GM10248 (cell line): ENCODE results near the gene NTSR1.

Experiments
- CTCF ChIA-PET: fragments of 300-600 bp; sonication (Branson Sonifier 250); formaldehyde crosslinking; extraction: SDS; loops from one replicate; lab custom pipeline; 2021; ENCODE audit warnings: antibody characterized with exemption; lab: Yijun Ruan, JAX
- POLR2A ChIA-PET: fragments of 350-650 bp; sonication (Branson Sonifier 250); formaldehyde crosslinking; extraction: SDS; loops from one replicate; lab custom pipeline; 2020; ENCODE audit warnings: antibody characterized with exemption; lab: Yijun Ruan, JAX
- DNase-seq: peaks from one replicate; pipeline ENCODE4 v3.0.0; 2012; ENCODE audit errors: extremely low spot score
- TF ChIP-seq, protein P1 (sequence below): IDR thresholded peaks from 2 replicates; pipeline ENCODE4 v1.5.1; 2012; ENCODE audit warnings: mild to moderate bottlenecking, low read depth; ENCODE audit errors: extremely low read depth, missing control alignments, control extremely low read depth

NTSR1 gene

GRCh38 chr20:62710886-62711702, 2.5 kb downstream of the NTSR1 start:
- POLR2A ChIA-PET: interaction anchor here (0.6 kb wide), 1 partner anchor 28 kb away, joined by 4 read pairs; no protein-coding TSS in a partner anchor
- CTCF ChIA-PET: interaction anchor here (1.1 to 1.6 kb wide), 3 partner anchors 9 to 54 kb away, joined by 3 read pairs; no protein-coding TSS in a partner anchor
- TF ChIP-seq, protein P1, sequence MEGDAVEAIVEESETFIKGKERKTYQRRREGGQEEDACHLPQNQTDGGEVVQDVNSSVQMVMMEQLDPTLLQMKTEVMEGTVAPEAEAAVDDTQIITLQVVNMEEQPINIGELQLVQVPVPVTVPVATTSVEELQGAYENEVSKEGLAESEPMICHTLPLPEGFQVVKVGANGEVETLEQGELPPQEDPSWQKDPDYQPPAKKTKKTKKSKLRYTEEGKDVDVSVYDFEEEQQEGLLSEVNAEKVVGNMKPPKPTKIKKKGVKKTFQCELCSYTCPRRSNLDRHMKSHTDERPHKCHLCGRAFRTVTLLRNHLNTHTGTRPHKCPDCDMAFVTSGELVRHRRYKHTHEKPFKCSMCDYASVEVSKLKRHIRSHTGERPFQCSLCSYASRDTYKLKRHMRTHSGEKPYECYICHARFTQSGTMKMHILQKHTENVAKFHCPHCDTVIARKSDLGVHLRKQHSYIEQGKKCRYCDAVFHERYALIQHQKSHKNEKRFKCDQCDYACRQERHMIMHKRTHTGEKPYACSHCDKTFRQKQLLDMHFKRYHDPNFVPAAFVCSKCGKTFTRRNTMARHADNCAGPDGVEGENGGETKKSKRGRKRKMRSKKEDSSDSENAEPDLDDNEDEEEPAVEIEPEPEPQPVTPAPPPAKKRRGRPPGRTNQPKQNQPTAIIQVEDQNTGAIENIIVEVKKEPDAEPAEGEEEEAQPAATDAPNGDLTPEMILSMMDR: no peak
- DNase-seq: no peak

DNA sequence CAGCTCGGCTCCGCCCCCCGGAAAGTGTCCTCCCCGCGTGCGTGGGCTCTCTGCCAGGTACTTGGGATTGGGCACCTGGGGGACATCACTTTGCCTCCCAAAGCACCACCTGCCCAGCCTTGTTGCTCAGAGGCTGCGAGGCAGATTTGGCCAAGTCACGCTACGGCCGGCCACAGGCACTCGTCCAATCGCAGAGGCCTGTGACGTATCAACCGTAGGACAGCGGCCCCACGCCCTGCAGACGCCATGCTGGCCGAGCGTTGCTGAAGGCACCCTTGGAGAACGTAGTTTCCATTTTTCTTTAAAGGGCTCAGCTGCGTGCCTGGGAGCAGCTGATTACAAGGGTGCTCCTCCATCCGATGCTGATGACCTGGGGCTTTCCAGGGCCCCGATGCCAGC, 3.1 kb downstream of the NTSR1 start:
- TF ChIP-seq, protein P1: no peak
- POLR2A ChIA-PET: interaction anchor here (0.6 kb wide), 1 partner anchor 28 kb away, joined by 4 read pairs; no protein-coding TSS in a partner anchor
- CTCF ChIA-PET: interaction anchor here (1.1 to 1.6 kb wide), 3 partner anchors 9 to 53 kb away, joined by 3 read pairs; no protein-coding TSS in a partner anchor
- DNase-seq: no peak

DNA sequence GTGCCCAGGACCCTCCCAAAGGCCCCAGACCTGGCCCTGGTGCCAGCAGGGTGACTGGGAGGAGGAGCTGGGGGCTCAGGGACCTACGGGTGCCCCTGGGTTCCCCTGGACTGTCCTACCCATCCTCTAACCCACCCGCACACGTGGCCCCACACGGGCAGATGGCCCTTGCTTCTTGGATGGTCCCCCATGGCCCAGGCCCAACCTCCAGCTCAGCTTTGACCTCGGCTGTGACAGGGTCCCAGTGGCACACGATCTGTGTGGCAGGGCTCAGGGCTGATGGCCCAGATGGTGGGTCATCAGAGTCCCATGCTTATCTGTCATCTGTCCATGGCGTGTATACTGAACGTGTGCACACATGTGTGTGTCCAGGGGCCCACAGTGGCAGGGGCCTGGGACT, 4.0 kb downstream of the NTSR1 start:
- CTCF ChIA-PET: no interaction called here
- POLR2A ChIA-PET: no interaction called here
- no peak for DNase-seq
- TF ChIP-seq, protein P1: no peak

DNA sequence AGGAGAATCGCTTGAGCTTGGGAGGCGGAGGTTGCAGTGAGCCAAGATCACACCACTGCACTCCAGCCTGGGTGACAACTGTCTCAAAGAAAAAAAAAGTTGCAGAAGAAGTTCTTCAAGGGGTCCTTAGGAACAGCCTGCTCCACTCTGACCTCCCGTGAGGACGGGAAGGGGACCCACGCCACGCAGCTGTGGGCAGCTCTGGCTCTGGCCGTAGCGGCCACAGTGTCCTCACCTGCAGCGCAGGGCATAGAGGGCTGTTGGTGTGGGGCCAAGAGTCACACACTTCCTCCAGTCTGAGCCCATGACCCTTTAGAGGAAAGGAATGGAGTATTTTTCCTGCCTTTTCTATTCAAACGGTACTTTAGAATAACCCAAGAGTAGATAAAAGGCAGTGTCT, 5.4 kb downstream of the NTSR1 start:
- no peak for DNase-seq
- TF ChIP-seq, protein P1: no peak
- ChIA-PET POLR2A (no interaction called here), CTCF (interaction anchor here (1.1 kb wide), 1 partner anchor 8 kb away, joined by 3 read pairs; no protein-coding TSS in a partner anchor)

GRCh38 chr20:62714799-62715198, 6.2 kb downstream of the NTSR1 start:
- ChIA-PET CTCF (interaction anchor here (1.0 to 1.1 kb wide), 2 partner anchors 9 kb away, joined by 3 read pairs; no protein-coding TSS in a partner anchor), POLR2A (no interaction called here)
- no peak for DNase-seq
- TF ChIP-seq, protein P1: no peak

- CTCF ChIA-PET: interaction anchor here (1.0 to 1.1 kb wide), 2 partner anchors 9 to 10 kb away, joined by 3 read pairs; no protein-coding TSS in a partner anchor
- POLR2A ChIA-PET: no interaction called here
- DNase-seq: no peak
Measured at GRCh38 chr20:62715201-62715600, 6.6 kb downstream of the NTSR1 start.

More at GRCh38 chr20:62715201-62715600, 6.6 kb downstream of the NTSR1 start:
- TF ChIP-seq, protein P1: no peak
